Activated CD4-positive, alpha-beta T cell treated with anti-CD3 and anti-CD28 coated beads for 36 hours (primary cell): ENCODE measurements around the gene COL6A5. TPM values are rescaled to one million over a fixed set of nuclear protein-coding genes. Genes with fewer than 3 reads are reported as not detected.
"Not testable (repeated sequence)": the region's sequence is repeated elsewhere in the genome, so short reads cannot be mapped to it uniquely, and the experiment has no call there.

Source experiments
- ATAC-seq: fragments of 200-7000 bp; cut with Tn5 transposase; one replicate; pipeline ENCODE4 v1.10.0; 2021; ENCODE audit warnings: mild to moderate bottlenecking, moderate library complexity
- CTCF ChIA-PET: fragments of 350-600 bp; sonication (Branson Sonifier 250); formaldehyde crosslinking; loops from one replicate; lab custom pipeline; 2021; ENCODE audit warnings: antibody characterized with exemption; lab: Charles Lee
- POLR2A ChIA-PET: fragments of 350-600 bp; sonication (Branson Sonifier 250); formaldehyde crosslinking; loops from one replicate; lab custom pipeline; 2021; ENCODE audit warnings: antibody characterized with exemption, inconsistent platforms; lab: Charles Lee
- DNase-seq: peaks from one replicate; pipeline ENCODE4 v3.0.0-alpha.2; 2020
- H3K27ac Mint-ChIP-seq: one replicate; pipeline ENCODE4 v1.8.0; 2021; ENCODE audit warnings: mixed read lengths
- H3K27me3 Mint-ChIP-seq: one replicate; pipeline ENCODE4 v1.8.0; 2021; ENCODE audit warnings: mixed read lengths
- H3K36me3 Mint-ChIP-seq: one replicate; pipeline ENCODE4 v1.8.0; 2021; ENCODE audit warnings: low read depth, mixed read lengths
- H3K4me1 Mint-ChIP-seq: one replicate; pipeline ENCODE4 v1.8.0; 2021; ENCODE audit warnings: mixed read lengths
- H3K4me3 Mint-ChIP-seq: one replicate; pipeline ENCODE4 v1.8.0; 2021; ENCODE audit warnings: mild to moderate bottlenecking, moderate library complexity, mixed read lengths
- H3K9me3 Mint-ChIP-seq: one replicate; pipeline ENCODE4 v1.8.0; 2021; ENCODE audit warnings: low read depth, mixed read lengths
- intact Hi-C, 2 experiments: fragments of 100-400 bp; cut with DNase I in 1 of 2; cut with micrococcal nuclease in 1 of 2; formaldehyde crosslinking; loops; one replicate each; pipeline versions ENCODE4 v1.14.2 to v1.15.1; 2022 to 2024; cut with DNase I, micrococcal nuclease
- total RNA-seq, 2 experiments: library from RNA; stranded (reverse); gene quantifications; one replicate each; pipeline ENCODE4 v1.2.3, GENCODE V29; 2021

COL6A5 gene
- total RNA-seq, 2 experiments from 2014 or later, result not detected

GRCh38 chr3:130386604-130387263 lies 41.3 kb downstream of the COL6A5 start:
- Mint-ChIP-seq H3K4me1 (no peaks in the 10 kb centered on the region), H3K4me3 (no peak overlapping the region), H3K27ac (no peak overlapping the region), H3K9me3 (no peaks in the 10 kb centered on the region), H3K36me3 (no peaks in the 10 kb centered on the region), H3K27me3 (peaks cover 9% of the 10 kb centered on the region)
- ChIA-PET CTCF (no interaction called here), POLR2A (no interaction called here)
- ATAC-seq (no peak), DNase-seq (no peak)
- intact Hi-C loops, result no loop called here

- no peaks in the 10 kb centered on the region for H3K4me1 Mint-ChIP-seq
- peaks cover 10% of the 10 kb centered on the region for H3K27me3 Mint-ChIP-seq
- intact Hi-C loops, result no loop called here
- no peak overlapping the region for H3K27ac Mint-ChIP-seq
- no peaks in the 10 kb centered on the region for H3K36me3 Mint-ChIP-seq
- no peak overlapping the region for H3K4me3 Mint-ChIP-seq
- no peaks in the 10 kb centered on the region for H3K9me3 Mint-ChIP-seq
- DNase-seq (no peak), ATAC-seq (no peak)
- ChIA-PET POLR2A (no interaction called here), CTCF (no interaction called here)
These were observed 44.4 kb downstream of the COL6A5 start for GRCh38 chr3:130389743-130390478.

DNA sequence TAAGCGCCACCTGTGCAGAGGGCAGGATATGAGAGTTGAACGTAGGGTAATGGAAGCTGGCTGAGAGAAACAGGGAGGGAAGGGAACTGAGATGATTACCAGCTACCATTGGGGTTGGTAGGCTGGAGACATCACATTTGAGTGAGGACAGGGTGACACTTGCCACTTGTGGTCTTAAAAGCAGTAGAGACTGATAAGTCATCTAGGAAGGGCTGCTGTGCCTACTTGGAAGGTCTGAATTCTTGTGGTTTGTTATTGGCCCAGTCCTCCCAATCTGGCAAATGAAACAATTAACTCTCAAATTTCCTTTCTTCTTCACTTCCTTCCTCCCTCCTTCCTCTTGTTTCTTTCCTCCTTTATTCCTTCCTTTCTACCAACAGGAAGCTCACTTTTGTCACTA lies 46.8 kb downstream of the COL6A5 start:
- Mint-ChIP-seq H3K4me3 (no peak overlapping the region), H3K9me3 (no peaks in the 10 kb centered on the region), H3K27ac (no peak overlapping the region), H3K4me1 (no peaks in the 10 kb centered on the region), H3K27me3 (peaks cover 8% of the 10 kb centered on the region), H3K36me3 (no peaks in the 10 kb centered on the region)
- ATAC-seq (no peak), DNase-seq (no peak)
- ChIA-PET POLR2A (no interaction called here), CTCF (no interaction called here)
- intact Hi-C loops, result no loop called here

GRCh38 chr3:130393594-130393993 lies 48.1 kb downstream of the COL6A5 start:
- H3K9me3 Mint-ChIP-seq, result no peaks in the 10 kb centered on the region
- H3K27ac Mint-ChIP-seq, result no peak overlapping the region
- ChIA-PET CTCF (no interaction called here), POLR2A (no interaction called here)
- peaks cover 8% of the 10 kb centered on the region for H3K27me3 Mint-ChIP-seq
- DNase-seq (no peak), ATAC-seq (no peak)
- H3K36me3 Mint-ChIP-seq, result no peaks in the 10 kb centered on the region
- H3K4me1 Mint-ChIP-seq, result no peaks in the 10 kb centered on the region
- H3K4me3 Mint-ChIP-seq, result no peak overlapping the region
- intact Hi-C loops, result no loop called here

- Mint-ChIP-seq H3K27ac (no peak overlapping the region), H3K4me3 (no peak overlapping the region), H3K36me3 (no peaks in the 10 kb centered on the region), H3K27me3 (peaks cover 11% of the 10 kb centered on the region), H3K9me3 (no peaks in the 10 kb centered on the region), H3K4me1 (no peaks in the 10 kb centered on the region)
- intact Hi-C loops, result no loop called here
- ATAC-seq, result no peak
- DNase-seq, result no peak
- POLR2A ChIA-PET, result no interaction called here
- CTCF ChIA-PET, result no interaction called here
These were observed 49.9 kb downstream of the COL6A5 start for GRCh38 chr3:130395331-130395730.

- Mint-ChIP-seq H3K27ac (no peak overlapping the region), H3K4me1 (no peaks in the 10 kb centered on the region), H3K4me3 (no peak overlapping the region), H3K9me3 (no peaks in the 10 kb centered on the region), H3K27me3 (peaks cover 11% of the 10 kb centered on the region), H3K36me3 (no peaks in the 10 kb centered on the region)
- POLR2A ChIA-PET, result no interaction called here
- ATAC-seq, result no peak
- DNase-seq, result no peak
- intact Hi-C loops, result no loop called here
- CTCF ChIA-PET, result no interaction called here
These were observed 50.4 kb downstream of the COL6A5 start for GRCh38 chr3:130395916-130396315.

- H3K9me3 Mint-ChIP-seq, result peaks cover 5% of the 10 kb centered on the region
- no peak overlapping the region for H3K4me3 Mint-ChIP-seq
- no peak overlapping the region for H3K27ac Mint-ChIP-seq
- CTCF ChIA-PET, result no interaction called here
- POLR2A ChIA-PET, result no interaction called here
- DNase-seq, result no peak
- no peaks in the 10 kb centered on the region for H3K36me3 Mint-ChIP-seq
- intact Hi-C loops, result no loop called here
- ATAC-seq, result no peak
- no peaks in the 10 kb centered on the region for H3K4me1 Mint-ChIP-seq
- H3K27me3 Mint-ChIP-seq, result peaks cover 14% of the 10 kb centered on the region
These were observed 58.9 kb downstream of the COL6A5 start for GRCh38 chr3:130404401-130404800.

GRCh38 chr3:130405956-130406355 lies 60.5 kb downstream of the COL6A5 start:
- CTCF ChIA-PET, result no interaction called here
- POLR2A ChIA-PET, result no interaction called here
- Mint-ChIP-seq H3K4me3 (no peak overlapping the region), H3K27ac (no peak overlapping the region), H3K9me3 (peaks cover 5% of the 10 kb centered on the region), H3K36me3 (no peaks in the 10 kb centered on the region), H3K27me3 (peaks cover 15% of the 10 kb centered on the region), H3K4me1 (no peaks in the 10 kb centered on the region)
- intact Hi-C loops, result no loop called here
- DNase-seq (no peak), ATAC-seq (no peak)

DNA sequence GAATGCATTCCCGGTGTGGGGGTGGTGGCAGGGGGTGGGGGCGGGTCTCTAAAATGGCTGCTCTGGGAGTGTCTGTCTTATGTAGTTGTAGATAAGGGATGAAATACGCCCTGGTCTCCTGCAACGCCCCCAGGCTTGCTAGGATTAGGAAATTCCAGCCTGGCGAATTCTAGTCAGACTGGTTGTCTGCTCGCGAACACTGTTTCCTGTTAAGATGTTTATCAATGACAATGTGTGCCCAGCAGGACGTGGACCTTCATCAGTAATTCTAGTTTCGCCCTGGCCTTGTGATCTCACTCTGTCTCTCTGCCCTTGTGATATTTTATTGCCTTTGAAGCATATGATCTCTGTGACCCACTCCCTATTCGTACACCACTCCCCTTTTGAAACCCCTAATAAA lies 62.8 kb downstream of the COL6A5 start:
- H3K4me1 Mint-ChIP-seq, ATAC-seq, CTCF ChIA-PET, POLR2A ChIA-PET, H3K9me3 Mint-ChIP-seq, H3K27ac Mint-ChIP-seq, DNase-seq, H3K36me3 Mint-ChIP-seq, intact Hi-C loops, H3K4me3 Mint-ChIP-seq: not testable (repeated sequence)
- peaks cover 18% of the 10 kb centered on the region for H3K27me3 Mint-ChIP-seq

DNA sequence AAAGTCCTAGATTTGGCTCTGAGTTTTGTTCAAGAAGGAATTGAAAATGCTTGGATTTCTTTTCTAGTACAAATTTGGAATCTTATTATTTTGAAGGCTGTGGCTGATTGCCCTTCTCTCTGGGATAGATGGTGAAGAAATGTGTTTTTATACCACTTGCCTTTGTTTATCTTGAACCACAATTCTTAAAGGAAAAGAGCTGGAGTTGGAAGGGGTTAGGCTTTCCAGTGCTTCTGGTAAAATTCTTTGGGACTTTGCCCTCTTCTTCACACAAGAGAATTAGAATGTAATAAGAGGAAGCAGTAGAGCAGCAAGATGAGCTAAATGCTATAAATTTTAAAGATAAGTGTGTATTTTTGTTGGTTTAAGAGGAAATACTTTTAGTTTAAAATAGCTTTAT lies 65.8 kb downstream of the COL6A5 start:
- POLR2A ChIA-PET, result no interaction called here
- H3K27me3 Mint-ChIP-seq, result peaks cover 10% of the 10 kb centered on the region
- no peak overlapping the region for H3K27ac Mint-ChIP-seq
- H3K36me3 Mint-ChIP-seq, result no peaks in the 10 kb centered on the region
- ATAC-seq (no peak), DNase-seq (no peak)
- intact Hi-C loops, result no loop called here
- H3K9me3 Mint-ChIP-seq, result peaks cover 5% of the 10 kb centered on the region
- H3K4me3 Mint-ChIP-seq, result no peak overlapping the region
- H3K4me1 Mint-ChIP-seq, result no peaks in the 10 kb centered on the region
- CTCF ChIA-PET, result no interaction called here

DNA sequence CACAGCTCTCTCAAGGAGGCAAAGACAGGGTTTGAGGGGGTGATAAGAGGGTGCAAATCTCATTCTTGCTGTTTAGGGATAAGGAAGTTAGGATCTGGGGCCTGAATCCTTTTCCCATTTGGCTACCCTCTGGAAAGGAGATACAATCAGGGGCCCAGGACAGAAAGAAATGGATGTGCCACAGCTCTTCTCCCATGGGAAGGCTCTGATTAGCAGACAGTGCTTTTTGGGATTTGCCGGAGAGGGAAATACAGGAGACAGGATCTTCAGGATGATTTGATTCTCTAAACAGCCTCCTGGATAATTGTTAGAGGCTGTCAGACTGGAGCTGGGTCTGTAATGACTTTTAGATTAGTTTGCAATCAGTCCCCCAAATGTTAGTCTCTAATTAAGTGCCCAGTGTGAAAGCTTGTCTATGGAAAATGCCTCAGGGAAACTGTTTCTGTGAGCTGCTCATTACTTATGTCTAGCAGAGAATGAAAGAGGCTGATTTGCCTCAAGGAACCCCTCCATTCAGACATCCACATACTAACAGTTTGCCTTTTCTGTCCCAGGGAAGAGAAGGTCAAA lies 67.6 kb downstream of the COL6A5 start:
- Mint-ChIP-seq H3K27me3 (peaks cover 9% of the 10 kb centered on the region), H3K4me1 (no peaks in the 10 kb centered on the region), H3K36me3 (no peaks in the 10 kb centered on the region), H3K4me3 (no peak overlapping the region), H3K27ac (no peak overlapping the region), H3K9me3 (peaks cover 5% of the 10 kb centered on the region)
- ATAC-seq, result no peak
- POLR2A ChIA-PET, result no interaction called here
- DNase-seq, result no peak
- intact Hi-C loops, result no loop called here
- CTCF ChIA-PET, result no interaction called here

DNA sequence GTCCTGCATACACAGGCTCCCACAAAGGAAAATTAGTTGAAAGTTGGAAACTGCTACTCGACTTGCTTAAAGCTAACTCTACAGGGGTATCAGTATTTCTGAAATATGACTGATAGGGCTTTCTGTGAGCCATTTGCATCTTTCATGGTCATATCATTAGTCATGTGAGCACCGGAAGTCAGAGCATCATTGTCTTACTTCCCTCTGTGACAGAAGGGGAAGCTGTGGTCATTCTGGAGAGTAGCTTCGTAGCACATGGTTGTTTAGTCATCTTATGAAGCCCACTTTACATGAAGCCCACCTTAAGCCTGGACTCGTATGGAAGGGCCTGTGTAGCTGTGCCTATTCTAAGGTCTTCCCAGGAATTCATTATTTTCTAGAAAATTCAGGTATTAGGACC lies 69.0 kb downstream of the COL6A5 start:
- H3K36me3 Mint-ChIP-seq, result no peaks in the 10 kb centered on the region
- no peaks in the 10 kb centered on the region for H3K4me1 Mint-ChIP-seq
- no peak for ATAC-seq
- intact Hi-C loops, result no loop called here
- CTCF ChIA-PET, result no interaction called here
- POLR2A ChIA-PET, result no interaction called here
- no peak overlapping the region for H3K27ac Mint-ChIP-seq
- H3K9me3 Mint-ChIP-seq, result no peaks in the 10 kb centered on the region
- no peak overlapping the region for H3K4me3 Mint-ChIP-seq
- peaks cover 13% of the 10 kb centered on the region for H3K27me3 Mint-ChIP-seq
- DNase-seq, result no peak
